NCI-H69 (cell line): ENCODE measurements around the gene KCTD8.
A peak's percentile ranks its signal among the peaks of the same experiment; 100 is the strongest.

Source experiments
- DNase-seq: peaks from one replicate; lab custom pipeline; 2025; lab: John Stamatoyannopoulos, UW

KCTD8 gene

DNA sequence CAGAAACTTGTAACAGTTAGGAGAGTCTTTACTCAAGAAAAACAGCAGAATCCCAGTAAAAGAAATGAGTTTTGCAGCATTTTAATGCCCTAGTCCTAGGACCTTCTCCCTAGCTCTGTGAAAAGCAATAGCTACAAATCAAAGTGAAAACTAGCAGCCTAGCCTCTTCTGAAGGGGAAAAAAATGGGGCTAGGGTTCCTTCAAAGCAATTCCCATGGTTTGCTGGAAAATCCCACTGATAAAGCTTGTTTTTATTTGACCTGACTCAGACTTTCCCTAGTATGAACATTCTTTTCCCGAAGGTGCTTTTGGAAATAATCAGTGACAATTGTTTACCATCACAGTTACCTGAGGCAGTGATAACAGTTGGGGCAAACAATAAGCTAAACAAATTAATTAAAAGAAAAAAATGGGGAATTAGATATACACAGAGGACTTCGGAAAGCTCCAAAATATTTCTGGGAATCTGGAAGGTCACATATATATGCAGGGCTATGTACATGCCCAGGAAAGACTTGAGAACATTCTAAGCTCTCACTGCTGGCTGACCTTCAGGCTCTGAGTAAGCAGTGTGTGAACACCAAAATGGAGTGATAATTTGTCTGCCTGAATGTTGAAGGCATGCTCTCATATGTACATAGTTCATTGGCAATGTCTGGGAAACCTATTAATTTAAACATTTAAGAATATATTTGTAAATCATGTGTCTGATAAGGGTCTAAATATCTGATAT, 285.9 kb downstream of the KCTD8 start:
- no peak for DNase-seq

DNA sequence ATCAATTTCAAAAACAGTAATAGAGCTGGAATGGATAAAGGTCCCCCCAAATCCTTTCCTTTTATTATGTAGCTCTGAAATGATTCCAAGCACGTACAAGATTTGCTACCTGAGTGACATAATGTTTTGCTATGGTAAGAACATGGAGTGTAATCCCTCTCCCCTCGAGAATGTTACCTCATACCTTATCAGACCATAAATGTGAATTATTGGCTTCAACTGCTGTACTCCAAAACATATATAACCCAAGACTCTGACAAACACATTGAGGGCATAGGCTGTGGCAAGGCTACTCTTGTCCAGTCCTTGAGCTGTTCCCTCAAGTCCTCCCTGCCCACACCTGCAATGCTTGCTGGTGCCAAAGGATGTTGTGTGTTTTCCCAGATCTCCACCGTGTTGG, 286.9 kb downstream of the KCTD8 start:
- DNase-seq, result no peak

DNA sequence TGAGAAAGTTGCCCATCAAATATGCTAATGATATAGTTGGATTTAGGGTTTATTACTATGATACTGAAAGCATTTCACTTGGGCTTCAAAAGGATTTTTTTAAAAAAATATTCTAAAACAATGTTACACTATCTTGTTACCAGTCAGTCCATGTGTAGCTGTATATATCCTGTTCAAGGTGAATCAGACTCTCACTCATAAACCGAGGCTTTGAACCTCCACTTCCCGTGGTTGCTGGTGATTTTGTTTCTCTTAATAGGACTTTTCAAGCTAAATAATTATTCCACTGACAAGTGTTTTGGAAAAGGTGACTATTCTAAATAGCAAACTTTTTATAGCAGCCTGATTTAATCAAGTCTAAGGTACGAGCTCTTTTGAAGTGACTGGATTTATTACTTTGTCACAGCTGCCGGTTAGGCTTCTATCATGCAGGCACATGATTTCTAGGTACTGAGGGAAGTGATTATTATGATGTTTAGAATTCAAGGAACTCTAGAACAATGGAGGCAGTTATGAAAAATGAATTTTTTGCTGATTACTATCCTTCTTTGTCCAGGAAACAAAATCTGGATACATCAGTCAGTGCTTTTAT, 287.7 kb downstream of the KCTD8 start:
- no peak for DNase-seq

DNA sequence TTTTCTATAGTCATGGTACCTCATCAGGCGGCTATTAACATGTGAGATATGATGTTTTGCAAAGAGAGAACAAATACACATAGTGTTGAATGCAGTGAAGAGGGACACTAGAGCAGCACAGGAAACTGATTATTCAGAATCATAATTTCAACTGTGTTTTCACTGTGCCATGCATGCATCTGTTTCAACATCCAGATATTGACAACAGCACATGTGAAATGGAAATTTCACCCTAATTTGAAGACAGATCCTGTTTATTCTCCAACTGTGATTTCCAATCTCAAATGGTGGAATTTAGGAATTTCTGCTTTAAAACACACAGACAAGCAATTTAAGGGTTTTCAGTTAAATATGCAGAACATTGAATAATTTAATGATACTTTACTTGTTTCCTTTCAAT, 288.6 kb downstream of the KCTD8 start:
- DNase-seq, result no peak

DNA sequence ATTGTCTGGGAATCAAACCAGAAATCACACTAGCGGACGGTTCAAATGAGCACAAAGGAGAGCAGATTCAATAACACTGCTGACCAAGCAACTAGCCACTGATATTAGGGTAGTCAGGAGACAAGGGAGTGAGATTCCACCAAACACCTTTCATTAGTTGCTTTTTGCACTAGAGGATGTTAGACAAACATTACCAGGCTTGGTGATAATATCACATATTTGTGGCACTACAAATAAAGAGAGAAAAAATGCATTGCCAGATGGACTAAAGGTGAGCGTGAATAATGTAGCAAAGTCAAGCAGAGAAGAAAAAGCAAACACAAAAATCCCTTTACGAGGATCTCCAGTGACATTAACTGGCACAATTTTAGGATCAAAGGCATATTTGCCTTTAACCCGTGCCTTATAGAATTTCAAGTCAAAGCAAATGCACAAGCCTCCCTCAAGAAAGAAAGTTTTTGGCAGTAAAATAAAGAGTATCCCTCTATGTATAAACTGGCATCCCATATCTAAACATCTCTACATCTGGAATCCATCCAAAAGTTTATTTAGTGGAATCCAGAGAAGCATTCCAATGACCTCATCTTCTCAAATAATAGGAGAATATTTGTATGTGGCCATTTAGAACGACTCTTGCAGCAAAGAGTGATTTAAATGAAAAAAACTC, 290.9 kb downstream of the KCTD8 start:
- DNase-seq, result peak; percentile 0

DNA sequence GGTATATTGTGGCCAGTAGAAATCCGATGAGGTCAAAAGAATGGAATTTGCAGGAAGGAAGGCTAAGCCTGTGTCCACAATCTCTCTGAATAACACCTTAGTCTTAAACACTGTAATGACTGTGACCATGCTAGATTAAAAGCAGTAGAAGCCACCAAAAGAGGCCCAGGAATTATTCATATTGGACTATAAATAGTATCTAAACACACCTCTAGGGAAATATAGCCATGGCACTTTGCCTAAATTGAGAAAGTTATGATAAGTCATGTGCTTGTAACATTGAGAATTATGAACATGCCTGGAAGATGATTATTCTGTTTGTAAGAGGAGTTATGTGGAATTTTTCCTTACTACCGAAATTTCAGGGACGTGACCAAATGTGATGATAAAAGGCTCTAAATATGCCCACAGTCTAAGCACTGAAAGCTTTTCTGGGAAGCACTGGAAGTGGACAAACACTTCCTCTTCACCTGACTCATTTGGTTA, 298.5 kb downstream of the KCTD8 start:
- DNase-seq, result no peak

- DNase-seq, result no peak
Observed at GRCh38 chr4:44149282-44149681, 299.3 kb downstream of the KCTD8 start.

DNA sequence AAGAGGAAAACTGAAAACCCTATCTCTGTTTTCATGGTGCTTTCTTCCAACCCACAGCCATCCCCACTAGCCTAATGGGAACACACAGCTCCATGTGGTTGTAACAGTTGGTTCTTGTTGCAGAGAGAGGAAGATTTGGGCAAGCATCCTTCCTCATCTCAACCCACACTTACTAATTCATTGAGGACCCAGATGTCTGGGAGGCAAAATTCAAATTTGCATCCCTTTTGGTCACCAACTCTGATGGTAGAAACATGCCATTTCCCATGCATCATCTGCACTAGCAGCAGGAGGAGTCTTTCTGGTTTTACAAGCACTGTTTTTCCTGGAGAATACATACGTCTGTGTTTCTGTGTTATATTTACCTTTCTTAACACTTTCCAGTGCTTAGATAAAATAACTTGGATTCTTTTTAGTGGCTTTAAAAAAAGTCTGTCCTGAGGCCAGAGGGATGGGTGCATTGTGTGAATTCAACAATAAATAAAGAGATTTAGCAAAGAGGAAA, 301.0 kb downstream of the KCTD8 start:
- DNase-seq, result no peak

GRCh38 chr4:44146516-44146915, 302.1 kb downstream of the KCTD8 start:
- DNase-seq, result no peak

GRCh38 chr4:44145868-44146267, 302.7 kb downstream of the KCTD8 start:
- DNase-seq, result no peak

DNA sequence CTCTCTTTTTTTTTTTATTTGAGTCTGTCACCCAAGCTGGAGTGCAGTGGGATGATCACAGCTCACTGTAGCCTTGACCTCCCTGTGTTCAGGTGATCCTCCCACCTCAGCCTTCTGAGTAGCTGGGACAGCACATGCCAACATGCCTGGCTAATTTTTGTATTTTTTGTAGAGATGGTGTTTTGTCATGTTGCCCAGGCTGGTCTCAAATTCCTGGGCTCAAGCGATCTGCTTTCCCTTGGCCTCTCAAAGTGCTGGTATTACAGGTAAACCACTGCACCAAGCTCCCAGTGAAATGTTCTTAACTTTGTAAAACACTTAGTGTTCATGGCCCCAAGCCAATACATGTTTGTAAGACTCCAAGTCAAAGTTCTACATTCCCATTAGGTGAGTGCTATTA, 316.1 kb downstream of the KCTD8 start:
- DNase-seq, result no peak
